K562 (cell line): ENCODE measurements around the gene PSEN1. TPM values are rescaled to one million over a fixed set of nuclear protein-coding genes. Genes with fewer than 3 reads are reported as not detected.

Source experiments
- ATAC-seq: fragments of 200-7000 bp; cut with Tn5 transposase; 3 replicates; pipeline ENCODE4 v1.9.1; 2020; ENCODE audit warnings: moderate library complexity
- BruUV-seq: library from RNA; stranded (reverse); fragments of 400-500 nt; replicated peaks from 2 replicates; lab custom pipeline; 2021; lab: Mats Ljungman, UMichigan
- CTCF ChIA-PET: fragments of 300-600 bp; formaldehyde crosslinking; extraction: SDS; loops from one replicate; lab custom pipeline; 2021; ENCODE audit warnings: low intra/inter-chr PET ratio; lab: Yijun Ruan, JAX
- POLR2A ChIA-PET: fragments of 300-600, 350-650 bp; sonication (Branson Sonifier 250); formaldehyde crosslinking; extraction: SDS; loops from one replicate; lab custom pipeline; 2021; ENCODE audit warnings: antibody characterized with exemption, inconsistent platforms; lab: Yijun Ruan, JAX
- DNase-seq, 4 experiments: peaks; one replicate each; pipeline versions ENCODE4 v3.0.0 to v3.0.0-alpha.2; 2011 to 2018; ENCODE audit warnings: low spot score in 3 of 4, mixed read lengths in 3 of 4; ENCODE audit errors: extremely low read depth in 1 of 4
- FAIRE-seq: peaks from 2 replicates; lab custom pipeline; 2011; peaks lifted over from hg19 to GRCh38; lab: Jason Lieb, UNC
- H2AFZ ChIP-seq: 2 replicates; pipeline ENCODE4 v1.6.0; 2011; ENCODE audit warnings: low read depth, low read length, control low read depth, inconsistent platforms
- H3K27ac ChIP-seq: fragments of 200-600 bp; 3 replicates; pipeline ENCODE4 v1.8.0; 2011; ENCODE audit warnings: low read depth, mild to moderate bottlenecking, control low read depth, inconsistent platforms, low read length, moderate library complexity, mixed read lengths; ENCODE audit errors: extremely low read depth
- H3K27me3 ChIP-seq, 2 experiments: fragments of 300-600 bp in 1 of 2; 2 replicates in 1 of 2; 3 replicates in 1 of 2; pipeline versions ENCODE4 v1.6.0 to v1.8.0; 2011; ENCODE audit warnings: inconsistent platforms in 2 of 2, low read length in 2 of 2, mild to moderate bottlenecking in 1 of 2, mixed read lengths in 1 of 2, moderate library complexity in 1 of 2; ENCODE audit not compliant: control insufficient read depth in 2 of 2, insufficient read depth in 2 of 2
- H3K36me3 ChIP-seq: fragments of 300-600 bp; 3 replicates; pipeline ENCODE4 v1.8.0; 2011; ENCODE audit warnings: mild to moderate bottlenecking, low read length, inconsistent platforms; ENCODE audit not compliant: control insufficient read depth, insufficient read depth
- H3K4me1 ChIP-seq, 2 experiments: fragments of 200-600 bp in 1 of 2; replicated peaks in 1 of 2; 2 replicates in 1 of 2; 3 replicates in 1 of 2; pipeline versions ENCODE4 v1.5.1 to v1.8.0; 2011; ENCODE audit warnings: inconsistent platforms in 2 of 2, low read length in 2 of 2, mild to moderate bottlenecking in 1 of 2, mixed read lengths in 1 of 2, moderate library complexity in 1 of 2; ENCODE audit not compliant: control insufficient read depth in 2 of 2, insufficient read depth in 2 of 2
- H3K4me2 ChIP-seq: 2 replicates; pipeline ENCODE4 v1.6.1; 2011; ENCODE audit warnings: low read length, control low read depth, inconsistent platforms, mixed read lengths; ENCODE audit not compliant: insufficient read depth
- H3K4me3 ChIP-seq: fragments of 200-600 bp; sonication (generic), shearing (Covaris generic); 2 replicates; pipeline ENCODE4 v1.5.1; 2016; ENCODE audit warnings: control low read depth, inconsistent platforms
- H3K79me2 ChIP-seq: fragments of 200-600 bp; 3 replicates; pipeline ENCODE4 v1.8.0; 2011; ENCODE audit warnings: low read length, inconsistent platforms; ENCODE audit not compliant: control insufficient read depth, insufficient read depth
- H3K9ac ChIP-seq, 2 experiments: 2 replicates each; pipeline versions ENCODE4 v1.6.0 to v1.6.1; 2011; ENCODE audit warnings: low read depth in 2 of 2, low read length in 2 of 2, control low read depth in 1 of 2, inconsistent platforms in 1 of 2, mild to moderate bottlenecking in 1 of 2, mixed read lengths in 1 of 2; ENCODE audit not compliant: insufficient read depth in 1 of 2
- H3K9me1 ChIP-seq: one replicate; pipeline ENCODE4 v1.6.0; 2011; ENCODE audit warnings: inconsistent platforms, mild to moderate bottlenecking, low read length, moderate library complexity; ENCODE audit not compliant: control insufficient read depth, insufficient read depth
- H3K9me3 ChIP-seq: replicated peaks from 2 replicates; pipeline ENCODE4 v1.5.1; 2011; ENCODE audit warnings: low read depth, low read length, inconsistent platforms; ENCODE audit not compliant: control insufficient read depth, insufficient read depth
- H4K20me1 ChIP-seq: replicated peaks from 2 replicates; pipeline ENCODE4 v1.6.1; 2011; ENCODE audit warnings: low read length, inconsistent platforms, mixed read lengths; ENCODE audit not compliant: control insufficient read depth, insufficient read depth
- BACH1 ChIP-seq: fragments of 200-800 bp; sonication (Bioruptor generic); IDR thresholded peaks from 2 replicates; pipeline ENCODE4 v1.6.1; 2016; ENCODE audit warnings: missing genetic modification characterization, missing compliant biosample characterization
- CEBPB ChIP-seq: fragments of 450-650 bp; IDR thresholded peaks from 2 replicates; pipeline ENCODE4 v1.6.1; 2016; ENCODE audit warnings: missing genetic modification characterization, missing compliant biosample characterization
- CHD1 ChIP-seq: fragments of 200-600 bp; sonication (generic); IDR thresholded peaks from one replicate; pipeline ENCODE4 v1.6.1; 2012; ENCODE audit warnings: mild to moderate bottlenecking, moderate library complexity, low read length, inconsistent platforms
- FOXJ2 ChIP-seq: fragments of 200-800 bp; sonication (Bioruptor generic); IDR thresholded peaks from 2 replicates; pipeline ENCODE4 v1.6.1; 2016; ENCODE audit warnings: missing genetic modification characterization, missing compliant biosample characterization
- JUND ChIP-seq, 2 experiments: IDR thresholded peaks; 2 replicates in 1 of 2; 3 replicates in 1 of 2; pipeline ENCODE4 v1.6.1; 2011; ENCODE audit warnings: borderline replicate concordance in 2 of 2, low read depth in 2 of 2, low read length in 2 of 2, improper control_type of control experiment in 1 of 2, missing biosample characterization in 1 of 2, missing genetic modification characterization in 1 of 2, missing genetic modification reagents in 1 of 2
- MCM2 ChIP-seq: fragments of 450-650 bp; IDR thresholded peaks from 2 replicates; pipeline ENCODE4 v1.6.1; 2017; ENCODE audit warnings: low read depth, mild to moderate bottlenecking
- MCM7 ChIP-seq, 2 experiments: fragments of 450-650 bp; IDR thresholded peaks; 2 replicates each; pipeline ENCODE4 v1.6.1; 2016 to 2018
- YY1 ChIP-seq, 3 experiments: IDR thresholded peaks; 2 replicates each; pipeline ENCODE4 v1.6.1; 2011; ENCODE audit warnings: low read length in 2 of 3, mild to moderate bottlenecking in 2 of 3, moderate library complexity in 2 of 3, borderline replicate concordance in 1 of 3, control low read depth in 1 of 3, low read depth in 1 of 3; ENCODE audit not compliant: insufficient read depth in 3 of 3, insufficient replicate concordance in 2 of 3, control insufficient read depth in 1 of 3, insufficient read length in 1 of 3; ENCODE audit errors: extremely low read depth in 1 of 3
- ZC3H8 ChIP-seq: fragments of 450-650 bp; IDR thresholded peaks from 2 replicates; pipeline ENCODE4 v1.6.1; 2017
- ZFP30 ChIP-seq: fragments of 250-450 bp; sonication (Bioruptor Pico); IDR thresholded peaks from 2 replicates; pipeline ENCODE4 v1.8.0; 2022; ENCODE audit warnings: moderate library complexity, mild to moderate bottlenecking, inconsistent platforms, borderline replicate concordance
- ZKSCAN1 ChIP-seq: fragments of 150-350 bp; IDR thresholded peaks from 2 replicates; pipeline ENCODE4 v1.6.1; 2016; ENCODE audit warnings: low read depth, low read length
- ZNF282 ChIP-seq: sonication (generic); formaldehyde crosslinking; IDR thresholded peaks from 2 replicates; pipeline ENCODE4 v1.8.1; 2023; ENCODE audit warnings: missing genetic modification reagents
- whole genome bisulfite sequencing: fragments of 100-300 bp; shearing (Covaris generic); methylation state at CpG from one replicate; pipeline ENCODE4 v1.1.6; 2016; ENCODE audit warnings: low coverage, mixed read lengths; ENCODE audit not compliant: insufficient coverage; ENCODE audit errors: missing lambda C conversion rate; 5-methylcytosine and 5-hydroxymethylcytosine counted together
- in situ Hi-C: fragments of 300-500 bp; cut with MboI; formaldehyde crosslinking; loops from 4 replicates; pipeline ENCODE4 v1.15.0; 2018; ENCODE audit warnings: inconsistent platforms, mixed read lengths
- intact Hi-C: fragments of 100-400 bp; cut with micrococcal nuclease; formaldehyde crosslinking; loops from 2 replicates; pipeline ENCODE4 v1.14.2; 2022
- polyA plus RNA-seq, 8 experiments: library from polyadenylated mRNA; depleted of rRNA in 4 of 8; stranded (reverse) in 5 of 8; unstranded in 3 of 8; fragments of >200 nt; fragmentation: Nextera tagmentation in 2 of 8; fragmentation: Illumina TruSeq in 1 of 8; extraction: Ambion mirVana in 2 of 8; extraction: Trizol in 1 of 8; gene quantifications; 2 replicates each; pipeline versions ENCODE4 v1.2.1 to v1.2.3, GENCODE V29; 2011 to 2014; ENCODE audit warnings: inconsistent platforms in 1 of 8, missing spikeins in 1 of 8
- total RNA-seq, 7 experiments: library from RNA; depleted of rRNA in 6 of 7; stranded (reverse); fragments of >200 nt in 6 of 7; fragmentation: Illumina TruSeq in 2 of 7; extraction: Trizol in 2 of 7; gene quantifications; 2 replicates each; pipeline versions ENCODE4 v1.2.1 to v1.2.3, GENCODE V29; 2011 to 2021; ENCODE audit warnings: low replicate concordance in 1 of 7
- TF ChIP-seq, protein P1 (sequence below), 2 experiments: fragments of 200-800 bp in 1 of 2; sonication (Bioruptor generic) in 1 of 2; sonication (generic) in 1 of 2; formaldehyde crosslinking in 1 of 2; IDR thresholded peaks in 1 of 2; conservative IDR thresholded peaks in 1 of 2; 2 replicates each; pipeline versions ENCODE4 v1.5.0 to v1.6.1; 2016 to 2020; ENCODE audit warnings: missing compliant biosample characterization in 1 of 2, missing genetic modification characterization in 1 of 2, missing genetic modification reagents in 1 of 2
- TF ChIP-seq, protein P2 (sequence below): IDR thresholded peaks from 2 replicates; pipeline ENCODE4 v1.6.1; 2012; ENCODE audit warnings: low read depth, low read length, improper control_type of control experiment, borderline replicate concordance
- TF ChIP-seq, protein P3 (sequence below): fragments of 450-650 bp; IDR thresholded peaks from 2 replicates; pipeline ENCODE4 v1.6.1; 2017; ENCODE audit warnings: antibody characterized with exemption
- TF ChIP-seq, protein P4 (sequence below): sonication (generic); formaldehyde crosslinking; IDR thresholded peaks from 2 replicates; pipeline ENCODE4 v1.8.0; 2022; ENCODE audit warnings: mild to moderate bottlenecking, low read depth, missing genetic modification reagents

The PSEN1 gene
- total and polyA plus RNA-seq, 9 of the 15 experiments (the other 6 are each of a cell fraction or from before 2014, with no cell fraction given): 6.5 to 25.2 (median 14.3) TPM

DNA sequence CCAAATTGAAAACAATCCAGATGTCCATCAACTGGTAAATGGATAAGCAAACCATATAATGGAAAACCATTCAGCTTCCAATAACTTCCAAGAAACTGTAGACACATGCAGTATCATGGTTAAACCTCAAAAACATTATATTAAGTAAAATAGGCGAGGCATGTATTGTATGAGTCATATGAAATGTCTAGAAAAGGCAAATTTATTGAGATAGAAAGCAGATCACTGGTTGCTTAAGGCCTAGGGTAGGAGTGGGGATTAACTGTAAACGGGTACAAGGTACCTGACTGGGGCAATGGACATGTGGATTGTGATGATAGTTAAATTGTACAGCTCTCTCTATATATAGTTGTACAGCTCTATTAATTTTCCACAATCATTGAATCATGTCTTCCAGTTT is 79.7 kb downstream of the PSEN1 start:
- in situ Hi-C loops: no loop called here
- H3K36me3 ChIP-seq: peaks cover 33% of the 10 kb centered on the region; the same call in 2 of the 3 replicates
- no peak overlapping the region for H3K4me3 ChIP-seq
- no peaks in the 10 kb centered on the region for H3K79me2 ChIP-seq
- no peak overlapping the region for H3K27ac ChIP-seq
- no peak for DNase-seq
- CTCF ChIA-PET: no interaction called here
- H3K9ac ChIP-seq: no peak overlapping the region
- BruUV-seq: no TSS peak
- no peaks in the 10 kb centered on the region for H4K20me1 ChIP-seq
- H3K4me1 ChIP-seq: no peaks in the 10 kb centered on the region
- no peaks in the 10 kb centered on the region for H3K9me1 ChIP-seq
- H3K27me3 ChIP-seq: no peaks in the 10 kb centered on the region
- H2AFZ ChIP-seq: no peak overlapping the region
- WGBS: 66% methylated on average over 2 of the region's 2 CpGs
- FAIRE-seq: no peak
- H3K4me2 ChIP-seq: no peak overlapping the region
- POLR2A ChIA-PET: no interaction called here
- no peak for ATAC-seq
- H3K9me3 ChIP-seq: no peaks in the 10 kb centered on the region
- intact Hi-C loops: no loop called here
- TF ChIP-seq JUND (IDR thresholded peaks at IDR 0.05; ENCODE audit: borderline replicate concordance, low read depth, low read length) (no peak), JUND (tag; IDR thresholded peaks at IDR 0.05; ENCODE audit: borderline replicate concordance, low read depth, low read length) (no peak), FOXJ2 (tag) (no peak), ZKSCAN1 (no peak), BACH1 (tag) (no peak), ZC3H8 (no peak), CEBPB (tag) (no peak), CHD1 (no peak), ZFP30 (CRISPR knock-in tag) (no peak), MCM7 (IDR thresholded peaks at IDR 0.05) (no peak), YY1 (IDR thresholded peaks at IDR 0.05; ENCODE audit: borderline replicate concordance in 1 of 3, control insufficient read depth in 1 of 3, extremely low read depth in 1 of 3, insufficient read depth in 3 of 3, insufficient read length in 1 of 3, insufficient replicate concordance in 2 of 3, low read depth in 1 of 3, low read length in 2 of 3) (no peak), ZNF282 (CRISPR knock-in tag) (no peak), MCM2 (no peak)
- TF ChIP-seq, protein P1, sequence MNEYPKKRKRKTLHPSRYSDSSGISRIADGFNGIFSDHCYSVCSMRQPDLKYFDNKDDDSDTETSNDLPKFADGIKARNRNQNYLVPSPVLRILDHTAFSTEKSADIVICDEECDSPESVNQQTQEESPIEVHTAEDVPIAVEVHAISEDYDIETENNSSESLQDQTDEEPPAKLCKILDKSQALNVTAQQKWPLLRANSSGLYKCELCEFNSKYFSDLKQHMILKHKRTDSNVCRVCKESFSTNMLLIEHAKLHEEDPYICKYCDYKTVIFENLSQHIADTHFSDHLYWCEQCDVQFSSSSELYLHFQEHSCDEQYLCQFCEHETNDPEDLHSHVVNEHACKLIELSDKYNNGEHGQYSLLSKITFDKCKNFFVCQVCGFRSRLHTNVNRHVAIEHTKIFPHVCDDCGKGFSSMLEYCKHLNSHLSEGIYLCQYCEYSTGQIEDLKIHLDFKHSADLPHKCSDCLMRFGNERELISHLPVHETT (CRISPR knock-in tag; conservative IDR thresholded peaks at IDR 0.05 in 1 of 2, IDR thresholded peaks at IDR 0.05 in 1 of 2): no peak
- TF ChIP-seq, protein P2, sequence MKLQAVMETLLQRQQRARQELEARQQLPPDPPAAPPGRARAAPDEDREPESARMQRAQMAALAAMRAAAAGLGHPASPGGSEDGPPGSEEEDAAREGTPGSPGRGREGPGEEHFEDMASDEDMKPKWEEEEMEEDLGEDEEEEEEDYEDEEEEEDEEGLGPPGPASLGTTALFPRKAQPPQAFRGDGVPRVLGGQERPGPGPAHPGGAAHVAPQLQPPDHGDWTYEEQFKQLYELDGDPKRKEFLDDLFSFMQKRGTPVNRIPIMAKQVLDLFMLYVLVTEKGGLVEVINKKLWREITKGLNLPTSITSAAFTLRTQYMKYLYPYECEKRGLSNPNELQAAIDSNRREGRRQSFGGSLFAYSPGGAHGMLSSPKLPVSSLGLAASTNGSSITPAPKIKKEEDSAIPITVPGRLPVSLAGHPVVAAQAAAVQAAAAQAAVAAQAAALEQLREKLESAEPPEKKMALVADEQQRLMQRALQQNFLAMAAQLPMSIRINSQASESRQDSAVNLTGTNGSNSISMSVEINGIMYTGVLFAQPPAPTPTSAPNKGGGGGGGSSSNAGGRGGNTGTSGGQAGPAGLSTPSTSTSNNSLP: no peak
- TF ChIP-seq, protein P3, sequence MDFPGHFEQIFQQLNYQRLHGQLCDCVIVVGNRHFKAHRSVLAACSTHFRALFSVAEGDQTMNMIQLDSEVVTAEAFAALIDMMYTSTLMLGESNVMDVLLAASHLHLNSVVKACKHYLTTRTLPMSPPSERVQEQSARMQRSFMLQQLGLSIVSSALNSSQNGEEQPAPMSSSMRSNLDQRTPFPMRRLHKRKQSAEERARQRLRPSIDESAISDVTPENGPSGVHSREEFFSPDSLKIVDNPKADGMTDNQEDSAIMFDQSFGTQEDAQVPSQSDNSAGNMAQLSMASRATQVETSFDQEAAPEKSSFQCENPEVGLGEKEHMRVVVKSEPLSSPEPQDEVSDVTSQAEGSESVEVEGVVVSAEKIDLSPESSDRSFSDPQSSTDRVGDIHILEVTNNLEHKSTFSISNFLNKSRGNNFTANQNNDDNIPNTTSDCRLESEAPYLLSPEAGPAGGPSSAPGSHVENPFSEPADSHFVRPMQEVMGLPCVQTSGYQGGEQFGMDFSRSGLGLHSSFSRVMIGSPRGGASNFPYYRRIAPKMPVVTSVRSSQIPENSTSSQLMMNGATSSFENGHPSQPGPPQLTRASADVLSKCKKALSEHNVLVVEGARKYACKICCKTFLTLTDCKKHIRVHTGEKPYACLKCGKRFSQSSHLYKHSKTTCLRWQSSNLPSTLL: no peak
- TF ChIP-seq, protein P4, sequence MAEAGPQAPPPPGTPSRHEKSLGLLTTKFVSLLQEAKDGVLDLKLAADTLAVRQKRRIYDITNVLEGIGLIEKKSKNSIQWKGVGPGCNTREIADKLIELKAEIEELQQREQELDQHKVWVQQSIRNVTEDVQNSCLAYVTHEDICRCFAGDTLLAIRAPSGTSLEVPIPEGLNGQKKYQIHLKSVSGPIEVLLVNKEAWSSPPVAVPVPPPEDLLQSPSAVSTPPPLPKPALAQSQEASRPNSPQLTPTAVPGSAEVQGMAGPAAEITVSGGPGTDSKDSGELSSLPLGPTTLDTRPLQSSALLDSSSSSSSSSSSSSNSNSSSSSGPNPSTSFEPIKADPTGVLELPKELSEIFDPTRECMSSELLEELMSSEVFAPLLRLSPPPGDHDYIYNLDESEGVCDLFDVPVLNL: no peak
